HG02884 (cell line): ENCODE measurements around the gene SRGAP1.

Source experiments
- ATAC-seq: cut with Tn5 transposase; IDR thresholded peaks from one replicate; pipeline ENCODE4 v1.9.1; 2021; ENCODE audit warnings: mild to moderate bottlenecking, moderate library complexity; ENCODE audit not compliant: unreplicated experiment

SRGAP1 gene

DNA sequence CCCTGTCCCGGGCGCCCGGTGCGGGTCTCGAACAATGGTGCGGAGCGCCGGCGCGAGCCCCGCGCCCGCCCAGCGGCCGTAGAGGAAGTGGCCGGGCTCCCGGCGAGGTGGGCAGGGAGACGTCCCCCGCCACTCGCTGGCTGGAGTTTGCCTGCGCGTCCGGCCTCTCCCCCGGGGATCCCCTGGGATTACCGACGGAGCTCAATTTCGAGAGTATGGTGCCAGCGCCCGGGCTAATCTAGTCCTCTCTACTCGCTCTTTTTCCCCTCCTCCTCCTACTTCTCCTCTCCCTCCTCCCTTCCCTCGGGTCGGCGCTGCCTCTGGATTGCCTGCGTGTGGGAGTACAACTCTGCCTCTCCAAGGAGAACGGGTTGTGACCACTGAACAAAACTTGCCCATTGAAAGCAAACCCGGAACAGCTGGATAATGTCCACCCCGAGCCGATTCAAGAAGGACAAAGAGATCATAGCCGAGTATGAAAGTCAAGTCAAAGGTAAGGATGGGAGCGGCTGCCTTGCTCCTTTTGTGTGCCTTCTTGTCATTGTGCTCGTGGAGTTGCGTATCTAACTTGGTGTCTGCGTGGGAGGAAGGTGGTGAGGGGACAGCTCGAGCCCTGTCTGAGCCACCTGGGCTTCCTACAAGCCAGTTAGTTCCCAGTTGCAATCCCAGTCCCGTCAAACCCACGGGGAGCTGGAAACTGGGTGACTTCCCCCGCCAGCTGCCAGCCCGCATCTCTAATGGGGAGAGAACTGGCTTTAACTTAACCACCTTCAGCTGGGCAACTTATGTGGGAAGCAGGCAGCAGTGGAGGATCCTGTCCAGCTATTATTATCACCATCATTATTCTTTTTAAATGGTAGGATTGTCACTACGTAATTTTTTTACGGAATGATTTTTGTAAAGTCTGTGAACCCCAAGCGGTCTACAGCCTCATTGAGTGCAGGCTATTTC, at the start of gene SRGAP1:
Gene SRGAP1 (plus strand): TSS at position 310 of the 951 bp plus-strand sequence. CDS start 117 bp downstream, at position 427.
- ATAC-seq: peak; percentile 23

DNA sequence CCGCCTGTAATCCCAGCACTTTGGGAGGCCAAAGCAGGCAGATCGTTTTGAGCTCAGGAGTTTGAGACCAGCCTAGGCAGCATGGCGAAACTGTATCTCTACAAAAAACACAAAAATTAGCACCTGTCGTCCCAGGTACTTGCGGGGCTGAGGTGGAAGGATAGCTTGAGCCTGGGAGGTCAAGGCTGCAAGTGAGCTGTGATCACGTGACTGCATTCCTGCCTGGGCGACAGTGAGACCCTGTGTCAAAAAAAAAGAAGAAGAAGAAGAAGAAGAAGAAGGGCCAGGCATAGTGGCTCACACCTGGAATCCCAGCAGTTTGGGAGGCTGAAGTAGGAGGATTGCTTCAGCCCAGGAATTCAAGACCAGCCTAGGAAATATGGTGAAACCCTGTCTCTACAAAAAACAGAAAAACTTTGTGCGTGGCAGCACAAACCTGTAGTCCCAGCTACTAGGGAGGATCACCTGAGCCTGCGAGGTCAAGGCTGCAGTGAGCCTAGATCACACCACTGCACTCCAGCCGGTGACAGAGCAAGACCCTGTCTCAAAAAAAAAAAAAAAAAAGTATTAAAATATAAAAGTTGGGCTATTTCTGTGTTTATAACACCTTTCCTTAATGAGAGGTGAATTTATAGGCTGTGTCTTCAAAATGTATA, 49.3 kb upstream of the SRGAP1 start:
- ATAC-seq: no peak

DNA sequence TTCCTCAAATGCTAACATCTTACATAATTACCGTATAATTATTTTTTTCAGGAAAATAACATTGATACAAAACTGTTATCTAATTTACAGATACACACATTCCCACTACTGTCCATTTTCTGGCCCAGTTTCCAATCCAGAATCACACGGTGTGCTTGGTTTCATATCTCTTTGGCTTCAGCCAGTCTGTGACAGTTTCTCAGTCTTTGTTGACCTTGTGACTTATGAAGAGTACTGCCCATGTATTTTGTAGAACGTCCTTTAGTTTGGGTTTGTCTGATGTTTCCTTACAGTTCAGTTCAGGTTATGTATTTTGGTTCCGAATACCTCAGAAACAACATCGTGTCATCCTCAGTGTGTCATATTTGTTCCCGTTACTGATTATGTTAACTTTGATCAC, 48.6 kb upstream of the SRGAP1 start:
- ATAC-seq: no peak

DNA sequence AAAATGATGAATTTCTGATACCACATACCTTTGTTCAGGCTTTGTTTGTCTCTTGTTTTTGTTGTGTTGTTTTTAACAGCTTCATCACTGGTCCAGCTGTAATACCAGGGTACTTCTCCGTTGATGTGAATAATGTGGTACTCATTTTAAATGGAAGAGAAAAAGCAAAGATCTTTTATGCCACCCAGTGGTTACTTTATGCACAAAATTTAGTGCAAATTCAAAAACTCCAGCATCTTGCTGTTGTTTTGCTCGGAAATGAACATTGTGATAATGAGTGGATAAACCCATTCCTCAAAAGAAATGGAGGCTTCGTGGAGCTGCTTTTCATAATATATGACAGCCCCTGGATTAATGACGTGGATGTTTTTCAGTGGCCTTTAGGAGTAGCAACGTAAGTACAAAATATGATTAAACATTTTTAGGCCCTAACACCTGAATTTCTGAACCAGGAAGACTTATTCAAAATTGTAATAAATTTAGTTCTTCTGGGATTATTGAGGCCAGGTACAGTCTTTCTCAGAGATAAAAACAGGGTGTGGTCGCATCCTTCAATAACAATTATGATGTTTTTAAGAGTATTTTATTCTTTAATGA, 42.4 kb upstream of the SRGAP1 start:
- peak; percentile 50 for ATAC-seq

DNA sequence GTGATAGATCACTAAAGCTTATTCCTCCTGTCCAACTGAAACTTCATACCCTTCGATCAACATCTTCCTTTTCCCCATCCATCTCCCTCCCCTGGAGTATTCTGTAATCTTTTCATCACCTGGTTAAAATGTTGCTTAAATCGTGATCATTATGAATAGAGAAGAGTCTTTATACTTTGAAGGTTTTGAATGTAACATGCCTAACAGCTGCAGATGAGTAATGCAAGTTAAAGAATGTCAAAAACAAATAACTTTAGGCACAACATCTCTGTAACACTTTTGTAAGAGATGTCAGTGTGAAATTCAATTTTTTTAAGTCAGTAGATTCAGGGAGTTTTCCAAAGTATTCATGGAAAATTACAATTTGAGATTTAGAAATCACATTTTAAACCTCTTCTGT, 39.8 kb upstream of the SRGAP1 start:
- no peak for ATAC-seq

DNA sequence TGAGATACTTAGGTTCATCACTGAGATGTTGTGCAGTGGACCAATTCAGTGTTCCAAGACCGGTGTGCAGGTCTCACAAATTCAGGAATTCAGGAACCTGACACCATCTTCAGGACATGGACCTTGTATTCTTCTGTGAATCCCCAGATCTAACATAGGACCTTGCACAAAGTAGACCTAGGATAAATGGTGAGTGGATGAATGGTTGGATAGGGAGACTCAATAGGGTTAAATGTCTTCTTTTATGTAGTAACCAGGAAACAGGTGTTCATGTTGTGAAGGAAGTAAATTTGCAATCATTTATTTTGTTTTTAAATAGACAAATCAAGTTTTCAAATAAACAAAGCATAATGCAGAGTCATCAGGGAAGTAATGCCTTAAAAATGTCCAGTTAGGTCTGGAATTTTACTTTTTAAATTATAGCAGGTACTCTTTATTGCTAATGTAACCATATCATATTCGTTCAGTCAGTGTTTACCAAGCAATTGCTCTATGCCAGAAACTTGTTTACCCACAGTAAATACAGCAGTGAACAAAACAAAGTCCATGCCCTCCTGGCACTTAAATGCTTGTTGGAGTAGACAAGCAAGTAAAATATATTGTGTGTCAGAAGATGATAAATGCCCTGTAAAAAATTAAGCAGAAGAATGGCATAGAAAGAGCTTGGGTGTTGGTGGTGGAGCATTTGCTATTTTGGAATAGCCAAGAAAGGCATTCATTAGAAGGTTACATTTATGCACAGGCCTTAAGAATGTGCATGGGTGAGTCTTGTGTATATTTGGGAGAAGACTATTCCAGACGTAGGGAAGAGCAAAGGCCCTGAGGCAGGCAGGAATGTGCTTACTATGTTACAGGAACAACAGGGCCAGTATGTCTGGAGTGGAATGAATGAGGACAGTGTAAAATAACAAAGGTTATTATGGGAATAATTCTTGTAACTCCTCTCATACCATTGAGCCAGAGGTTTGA, 38.5 kb upstream of the SRGAP1 start:
- ATAC-seq: no peak

DNA sequence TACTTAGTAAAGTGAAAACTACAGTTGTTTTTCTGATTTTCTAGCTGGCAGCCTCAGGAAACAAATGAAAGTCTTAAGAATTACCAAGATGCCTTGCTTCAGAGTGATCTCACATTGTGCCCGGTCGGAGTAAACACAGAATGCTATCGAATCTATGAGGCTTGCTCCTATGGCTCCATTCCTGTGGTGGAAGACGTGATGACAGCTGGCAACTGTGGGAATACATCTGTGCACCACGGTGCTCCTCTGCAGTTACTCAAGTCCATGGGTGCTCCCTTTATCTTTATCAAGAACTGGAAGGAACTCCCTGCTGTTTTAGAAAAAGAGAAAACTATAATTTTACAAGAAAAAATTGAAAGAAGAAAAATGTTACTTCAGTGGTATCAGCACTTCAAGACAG, 35.9 kb upstream of the SRGAP1 start:
- ATAC-seq: no peak

DNA sequence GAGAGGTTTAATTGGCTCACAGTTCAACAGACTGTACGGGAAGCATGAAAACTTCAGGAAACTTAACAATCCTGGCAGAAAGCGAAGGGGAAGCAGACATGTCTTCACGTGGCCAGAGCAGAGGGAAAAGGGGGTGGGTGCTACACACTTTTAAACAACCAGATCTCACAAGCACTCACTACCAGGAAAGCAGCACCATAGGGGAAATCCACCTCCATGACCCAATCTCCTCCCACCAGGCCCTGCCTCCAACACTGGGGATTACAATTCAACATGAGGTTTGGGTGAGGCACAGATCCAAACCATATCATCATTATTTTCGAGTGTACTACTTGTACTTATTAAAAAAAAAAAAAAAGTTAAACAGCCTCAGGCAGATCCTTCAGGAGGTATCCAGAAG, 34.9 kb upstream of the SRGAP1 start:
- ATAC-seq: no peak

DNA sequence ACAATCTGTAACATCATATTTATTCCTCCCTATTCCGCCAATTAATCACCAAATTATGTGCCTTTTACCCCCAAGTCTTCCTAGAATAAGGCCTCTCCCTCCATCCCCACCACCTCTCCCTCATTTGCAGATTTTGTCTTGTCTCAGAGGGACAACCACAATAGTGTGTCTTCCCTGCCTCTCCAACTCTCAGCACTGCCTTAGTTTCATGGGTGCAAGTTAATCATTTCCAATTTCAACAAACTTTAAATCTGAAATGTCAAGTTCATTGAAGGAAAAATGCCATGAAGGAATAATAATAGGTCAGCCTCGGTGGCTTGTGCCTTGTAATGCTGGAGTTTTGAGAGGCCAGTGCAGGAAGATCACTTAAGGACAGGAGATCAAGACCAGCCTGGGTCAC, 33.2 kb upstream of the SRGAP1 start:
- ATAC-seq: no peak

DNA sequence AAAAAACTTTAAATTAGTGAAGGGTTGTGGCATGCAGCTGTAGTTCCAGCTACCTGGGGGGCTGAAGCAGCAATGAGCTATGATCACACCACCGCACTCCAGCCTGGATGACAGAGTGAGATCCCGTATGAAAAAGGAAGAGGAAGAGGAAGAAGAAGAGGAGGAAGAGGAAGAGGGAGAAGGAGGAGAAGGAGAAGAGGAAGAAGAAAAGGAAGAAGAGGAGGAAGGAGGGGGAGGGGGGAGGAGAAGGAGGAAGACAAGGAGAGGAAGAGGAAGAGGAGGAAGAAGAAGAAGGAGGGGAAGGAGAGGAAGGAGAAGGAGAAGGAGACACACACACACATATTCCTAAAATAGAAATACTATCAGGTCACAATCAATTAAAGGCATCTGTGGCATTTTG, 32.7 kb upstream of the SRGAP1 start:
- no peak for ATAC-seq

DNA sequence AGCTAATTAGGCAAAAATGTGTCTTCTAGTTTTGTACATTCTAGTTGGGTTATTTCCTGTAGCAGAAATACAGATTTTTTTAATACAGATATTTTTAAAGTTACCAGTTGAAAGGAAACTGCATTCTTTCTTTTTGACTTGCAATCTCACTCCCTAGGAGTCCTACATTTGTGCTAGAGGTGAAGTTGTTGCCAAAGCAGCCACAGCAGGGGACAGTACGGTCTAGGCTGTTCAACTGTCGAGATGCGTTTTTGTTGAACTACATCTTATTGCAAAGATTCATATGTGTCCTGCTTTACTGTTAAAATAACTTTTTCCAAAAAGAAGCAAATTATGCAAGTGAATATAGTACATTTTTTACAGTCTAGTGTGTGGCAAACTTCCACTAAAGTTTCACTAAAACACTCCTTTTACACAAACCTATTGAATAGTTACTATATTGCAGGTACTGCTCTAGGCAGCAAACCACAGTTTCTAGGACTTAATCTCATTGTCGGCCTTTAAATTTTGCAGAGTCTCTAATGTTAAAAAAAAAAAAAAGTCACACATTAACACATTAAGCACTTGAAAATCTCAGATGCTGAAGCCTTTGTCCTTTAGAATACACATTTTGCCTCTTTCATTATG, 30.2 kb upstream of the SRGAP1 start:
- no peak for ATAC-seq

DNA sequence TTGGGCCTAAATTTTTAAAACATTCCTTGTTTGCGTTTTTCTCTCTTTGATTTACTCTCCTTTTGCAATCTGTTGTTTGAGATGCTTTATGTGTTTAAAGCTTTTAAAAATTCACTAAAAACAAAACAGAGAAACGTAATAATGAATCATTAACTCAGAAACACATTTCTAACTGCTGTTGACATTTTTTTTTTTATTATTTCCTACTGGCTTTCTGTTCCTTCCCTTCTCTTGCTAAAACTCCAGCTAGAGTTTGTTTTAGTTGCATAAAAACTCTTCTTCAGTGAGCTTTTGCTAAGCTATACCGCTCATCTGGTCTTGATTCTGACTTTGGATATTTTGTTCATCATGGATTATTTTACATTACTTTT, 29.0 kb upstream of the SRGAP1 start:
- ATAC-seq: no peak

DNA sequence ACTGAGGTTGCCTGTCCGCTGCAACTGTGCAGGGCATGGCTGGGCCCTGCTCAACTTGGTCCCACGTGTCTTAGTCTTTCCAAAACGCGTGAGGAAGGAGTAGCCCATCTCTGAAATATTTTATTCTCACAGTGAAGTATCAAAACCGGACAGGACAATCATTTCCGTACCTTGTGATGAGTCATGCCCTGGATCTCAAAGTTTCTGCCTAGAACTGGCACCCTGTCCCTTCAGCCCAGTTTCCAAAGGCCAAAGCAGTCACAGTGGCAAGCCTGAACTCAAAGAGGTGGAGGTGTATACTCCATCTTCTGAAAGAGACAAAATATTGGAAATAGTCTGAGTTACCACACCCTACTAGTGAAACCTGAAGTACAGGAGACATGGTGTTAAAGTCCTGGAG, 28.5 kb upstream of the SRGAP1 start:
- ATAC-seq: peak; percentile 44

DNA sequence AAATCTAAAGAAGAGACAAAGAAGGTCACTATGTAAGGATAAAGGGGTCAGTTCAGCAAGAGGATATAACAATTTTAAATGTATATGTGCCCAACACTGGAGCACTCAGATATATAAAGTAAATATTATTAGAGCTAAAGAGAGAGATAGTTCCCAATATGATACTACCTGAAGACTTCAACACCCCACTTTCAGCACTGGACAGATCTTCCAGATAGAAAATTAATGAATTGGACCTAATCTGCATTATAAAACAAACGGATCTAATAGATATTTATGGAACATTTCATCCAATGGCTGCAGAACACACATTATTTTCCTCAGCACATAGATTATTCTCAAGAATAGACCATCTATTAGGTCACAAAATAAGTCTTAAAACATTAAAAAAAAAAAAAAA, 24.1 kb upstream of the SRGAP1 start:
- no peak for ATAC-seq

DNA sequence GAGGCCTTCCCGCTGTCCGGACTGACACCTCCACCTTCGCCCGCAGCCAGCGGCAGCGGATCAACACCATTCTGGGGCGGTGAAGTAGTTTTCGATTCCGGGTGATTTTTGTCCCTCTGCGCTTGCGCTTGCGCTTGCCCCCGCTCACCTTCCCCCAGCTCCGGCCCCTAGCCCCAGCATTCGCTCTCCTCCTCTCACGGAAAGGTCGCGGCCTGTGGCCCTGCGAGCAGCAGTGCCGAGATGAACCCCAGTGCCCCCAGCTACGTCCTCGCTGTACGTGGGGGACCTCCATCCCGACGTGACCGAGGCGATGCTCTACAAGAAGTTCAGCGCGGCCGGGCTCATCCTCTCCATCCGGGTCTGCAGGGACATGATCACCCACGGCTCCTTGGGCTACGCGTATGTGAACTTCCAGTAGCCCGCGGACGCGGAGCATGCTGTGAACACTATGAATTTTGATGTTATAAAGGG, 22.7 kb upstream of the SRGAP1 start:
- no peak for ATAC-seq

DNA sequence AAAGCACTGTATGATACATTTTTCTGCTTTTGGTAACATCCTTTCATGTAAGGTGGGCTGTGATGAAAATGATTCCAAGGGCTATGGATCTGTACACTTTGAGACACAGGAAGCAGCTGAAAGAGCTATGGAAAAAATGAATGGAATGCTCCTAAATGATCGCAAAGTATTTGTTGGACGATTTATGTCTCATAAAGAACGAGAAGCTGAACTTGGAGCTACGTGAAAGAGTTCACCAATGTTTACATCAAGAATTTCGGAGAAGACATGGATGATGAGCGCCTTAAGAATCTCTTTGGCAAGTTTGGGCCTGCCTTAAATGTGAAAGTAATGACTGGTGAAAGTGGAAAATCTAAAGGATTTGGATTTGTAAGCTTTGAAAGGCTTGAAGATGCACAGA, 22.1 kb upstream of the SRGAP1 start:
- ATAC-seq: no peak

DNA sequence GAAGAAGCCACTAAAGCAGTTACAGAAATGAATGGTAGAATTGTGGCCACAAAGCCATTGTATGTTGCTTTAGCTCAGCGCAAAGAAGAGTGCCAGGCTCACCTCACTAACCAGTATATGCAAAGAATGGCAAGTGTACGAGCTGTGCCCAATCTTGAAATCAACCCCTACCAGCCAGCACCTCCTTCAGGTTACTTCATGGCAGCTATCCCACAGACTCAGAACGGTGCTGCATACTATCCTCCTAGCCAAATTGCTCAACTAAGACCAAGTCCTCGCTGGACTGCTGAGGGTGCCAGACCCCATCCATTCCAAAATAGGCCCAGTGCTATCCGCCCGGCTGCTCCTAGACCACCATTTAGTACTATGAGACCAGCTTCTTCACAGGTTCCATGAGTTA, 21.5 kb upstream of the SRGAP1 start:
- ATAC-seq: no peak

DNA sequence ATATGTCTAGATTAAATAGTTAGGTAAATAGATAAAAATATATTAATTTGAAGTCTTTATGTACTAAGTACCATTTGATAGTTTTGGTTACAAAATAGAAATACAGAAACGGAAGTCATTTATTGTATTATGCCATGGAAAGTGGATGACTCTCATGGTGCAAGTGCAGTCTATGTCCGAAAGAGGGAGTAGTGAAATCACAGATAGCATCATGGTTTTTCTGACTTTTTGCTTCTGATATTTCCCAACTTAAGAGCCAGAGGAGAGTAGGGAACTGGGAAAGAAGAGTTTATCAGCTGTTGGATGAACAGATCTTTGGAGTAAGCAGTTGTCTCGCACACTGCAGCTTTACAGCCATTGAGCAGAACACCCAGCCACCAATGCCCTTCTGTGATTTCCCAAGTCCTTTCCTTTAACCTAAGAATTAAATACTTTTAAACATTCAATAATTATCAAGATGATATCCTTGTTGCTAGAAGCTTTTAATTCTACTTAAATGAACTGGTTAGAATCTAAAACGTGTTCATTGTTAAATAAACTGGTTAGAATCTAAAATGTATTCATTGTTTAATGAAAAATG, 18.4 kb upstream of the SRGAP1 start:
- peak; percentile 87 for ATAC-seq

DNA sequence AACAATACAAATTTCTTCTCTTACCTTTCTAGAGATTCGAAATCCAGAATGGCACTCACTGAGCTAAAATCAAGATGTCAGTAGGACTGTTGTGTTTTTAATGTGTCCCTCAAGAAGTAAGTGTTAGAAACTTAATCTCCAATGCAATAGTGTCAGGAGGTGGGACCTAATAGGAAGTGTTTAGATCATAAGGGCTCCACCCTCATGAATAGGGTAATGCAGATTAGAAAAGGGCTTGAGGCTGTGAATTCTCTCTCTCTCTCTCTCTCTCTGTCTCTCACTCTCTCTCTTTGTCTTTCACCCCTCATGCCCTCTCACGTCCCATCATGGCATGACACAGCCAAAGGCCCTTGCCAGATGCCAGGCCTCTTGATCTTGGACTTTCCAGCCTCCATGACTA, 15.6 kb upstream of the SRGAP1 start:
- ATAC-seq: no peak

DNA sequence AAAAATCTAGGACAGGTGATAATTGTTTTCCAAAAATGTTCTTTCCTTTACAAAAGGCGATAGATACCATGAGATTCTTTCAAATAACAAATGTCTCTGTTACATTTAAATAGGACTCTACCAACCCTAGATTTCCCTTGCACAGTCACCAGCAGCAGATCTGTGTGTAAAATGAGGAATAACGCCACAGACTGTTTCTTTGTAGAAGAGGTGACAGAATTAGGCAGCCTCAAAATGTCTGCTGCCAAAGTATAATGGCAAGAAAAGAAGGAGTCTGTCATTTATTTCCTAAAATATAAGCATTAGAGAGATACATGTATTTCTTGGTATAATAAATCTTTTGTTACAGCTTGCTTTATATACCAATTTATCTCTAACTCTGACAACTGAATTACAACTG, 8.5 kb upstream of the SRGAP1 start:
- ATAC-seq: no peak
